Measurements from ENCODE around the gene SLC7A9.
A peak's percentile ranks its signal among the peaks of the same experiment; 100 is the strongest.

The SLC7A9 gene

DNA sequence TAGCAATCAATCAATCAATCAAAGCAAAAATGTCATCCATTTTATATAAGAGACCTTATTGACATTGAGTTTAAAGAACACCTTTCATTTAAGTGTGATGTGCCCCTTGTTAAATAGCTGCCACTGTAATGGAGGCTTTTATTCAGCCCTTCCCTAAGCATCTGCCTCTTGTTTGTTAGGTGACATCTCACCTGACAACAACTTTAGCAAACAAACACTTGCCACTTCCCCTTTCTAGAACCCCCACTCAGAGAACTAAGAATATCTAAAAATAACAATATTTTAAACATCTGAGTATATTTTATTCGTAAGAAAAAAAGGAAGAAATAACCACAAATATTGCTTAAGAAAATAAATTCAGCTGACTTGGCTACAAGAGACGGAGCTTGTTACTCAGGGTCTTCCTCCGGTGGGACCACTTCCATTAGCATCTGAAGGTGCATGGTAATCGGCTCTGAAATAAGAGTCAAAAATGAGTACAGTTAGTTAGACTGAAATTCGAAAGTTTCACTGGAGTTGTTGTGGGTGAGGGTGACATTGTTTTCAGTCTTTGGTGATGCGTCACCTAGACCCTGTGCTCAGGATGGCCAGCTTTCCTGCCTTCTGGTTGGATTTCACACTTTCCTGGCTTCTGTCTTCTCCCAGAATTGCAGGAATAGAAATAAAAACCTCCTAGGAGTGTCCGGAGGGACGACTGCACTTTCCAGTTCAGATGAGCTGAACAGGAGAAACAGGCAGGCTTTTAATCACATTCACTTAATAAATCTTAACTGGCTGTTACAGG lies 39.1 kb downstream of the SLC7A9 start:
- DNase-seq (ENCODE audit: low read depth), result peak; percentile 34
- in situ Hi-C loops (cut with HindIII; ENCODE audit: low sequenced_read_pairs), result no loop called here
- TF ChIP-seq, protein P1, sequence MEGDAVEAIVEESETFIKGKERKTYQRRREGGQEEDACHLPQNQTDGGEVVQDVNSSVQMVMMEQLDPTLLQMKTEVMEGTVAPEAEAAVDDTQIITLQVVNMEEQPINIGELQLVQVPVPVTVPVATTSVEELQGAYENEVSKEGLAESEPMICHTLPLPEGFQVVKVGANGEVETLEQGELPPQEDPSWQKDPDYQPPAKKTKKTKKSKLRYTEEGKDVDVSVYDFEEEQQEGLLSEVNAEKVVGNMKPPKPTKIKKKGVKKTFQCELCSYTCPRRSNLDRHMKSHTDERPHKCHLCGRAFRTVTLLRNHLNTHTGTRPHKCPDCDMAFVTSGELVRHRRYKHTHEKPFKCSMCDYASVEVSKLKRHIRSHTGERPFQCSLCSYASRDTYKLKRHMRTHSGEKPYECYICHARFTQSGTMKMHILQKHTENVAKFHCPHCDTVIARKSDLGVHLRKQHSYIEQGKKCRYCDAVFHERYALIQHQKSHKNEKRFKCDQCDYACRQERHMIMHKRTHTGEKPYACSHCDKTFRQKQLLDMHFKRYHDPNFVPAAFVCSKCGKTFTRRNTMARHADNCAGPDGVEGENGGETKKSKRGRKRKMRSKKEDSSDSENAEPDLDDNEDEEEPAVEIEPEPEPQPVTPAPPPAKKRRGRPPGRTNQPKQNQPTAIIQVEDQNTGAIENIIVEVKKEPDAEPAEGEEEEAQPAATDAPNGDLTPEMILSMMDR (IDR thresholded peaks at IDR 0.05; ENCODE audit: low read depth, low read length, missing control alignments), result no peak
- H3K4me3 ChIP-seq (ENCODE audit: low read depth, low read length), result no peak overlapping the region

DNA sequence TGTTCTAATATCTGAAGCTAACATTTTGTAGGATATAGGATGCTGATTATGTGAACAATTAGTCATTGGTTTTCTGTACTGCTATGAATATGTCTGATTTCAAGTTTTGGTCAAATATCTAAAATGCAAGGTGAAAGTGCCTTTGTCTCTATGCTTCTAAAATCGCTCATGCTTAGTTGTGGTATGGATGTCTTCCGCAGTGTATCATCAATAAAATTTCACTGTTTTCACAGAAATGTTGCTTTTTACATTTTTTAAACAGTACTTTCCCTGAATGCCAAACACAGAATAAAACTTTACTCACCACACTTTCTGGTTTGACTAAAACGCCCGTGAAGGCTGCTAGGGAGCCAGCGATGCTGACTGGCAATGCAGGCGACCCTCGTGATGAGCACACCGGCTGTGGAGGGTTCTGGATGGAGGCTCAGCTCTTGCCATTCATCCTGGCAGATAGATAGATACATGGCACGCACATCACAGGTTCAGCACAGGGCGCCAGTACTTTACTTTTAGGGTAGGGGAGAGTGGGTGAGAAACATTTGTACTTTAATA lies 40.1 kb downstream of the SLC7A9 start:
- DNase-seq (ENCODE audit: low read depth), result no peak
- H3K4me3 ChIP-seq (ENCODE audit: low read depth, low read length), result no peak overlapping the region
- in situ Hi-C loops (cut with HindIII; ENCODE audit: low sequenced_read_pairs), result no loop called here
- TF ChIP-seq, protein P1 (IDR thresholded peaks at IDR 0.05; ENCODE audit: low read depth, low read length, missing control alignments), result no peak

DNA sequence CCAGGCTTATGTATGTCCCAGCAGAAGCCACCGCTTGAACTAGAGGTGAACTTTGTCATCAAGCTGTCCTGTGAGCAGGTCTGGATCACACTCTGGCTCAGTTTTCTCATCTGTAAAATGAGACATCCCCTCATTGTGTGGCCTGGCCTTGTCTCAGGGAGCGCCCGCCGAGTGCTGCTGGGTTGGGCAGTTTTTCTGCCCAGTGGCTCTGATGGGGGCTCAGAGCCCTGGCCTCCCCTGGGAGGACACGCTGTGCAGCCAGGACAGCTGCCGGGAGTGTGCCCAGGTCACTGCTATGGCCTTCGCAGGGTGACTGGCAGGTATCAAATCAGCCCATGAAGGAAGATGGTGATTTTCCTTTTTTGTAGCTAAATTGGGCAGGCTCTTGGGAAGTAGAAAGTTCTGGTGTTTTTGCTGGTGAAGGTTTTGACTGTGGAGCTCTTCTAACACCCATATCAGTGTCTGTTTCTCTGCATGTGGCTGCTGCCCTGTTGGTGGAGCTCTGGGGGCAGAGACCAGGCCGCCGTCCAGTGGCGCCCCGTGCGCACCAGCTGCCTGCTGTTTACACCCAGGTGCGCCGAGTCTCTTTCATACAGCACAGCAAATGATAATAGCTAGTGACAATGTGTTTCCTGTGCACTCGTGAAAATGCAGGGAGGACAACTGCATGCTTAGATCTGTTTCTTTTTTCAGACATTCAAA lies 40.8 kb downstream of the SLC7A9 start:
- in situ Hi-C loops (cut with HindIII; ENCODE audit: low sequenced_read_pairs), result no loop called here
- no peak for DNase-seq (ENCODE audit: low read depth)
- no peak overlapping the region for H3K4me3 ChIP-seq (ENCODE audit: low read depth, low read length)
- TF ChIP-seq, protein P1 (IDR thresholded peaks at IDR 0.05; ENCODE audit: low read depth, low read length, missing control alignments), result no peak

DNA sequence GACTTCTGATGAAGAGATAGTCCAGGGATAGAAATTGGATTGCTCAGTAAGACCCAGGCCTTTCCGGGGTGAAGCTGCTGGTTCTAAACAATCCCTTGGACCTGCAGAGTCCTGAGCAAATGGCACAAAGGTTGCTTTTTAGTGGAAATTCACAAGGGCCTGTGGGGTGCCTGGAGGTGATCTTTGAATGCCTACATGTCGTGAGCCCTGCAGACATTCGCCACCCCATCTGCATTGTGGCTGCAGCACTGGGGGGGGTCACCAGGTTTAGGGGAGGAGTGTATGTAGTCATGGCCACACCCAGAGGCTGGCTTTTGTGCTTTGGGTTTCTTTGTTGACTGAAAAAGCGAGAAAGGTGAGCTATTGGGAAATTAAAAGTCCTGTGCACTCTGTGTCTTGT lies 41.4 kb downstream of the SLC7A9 start:
- H3K4me3 ChIP-seq (ENCODE audit: low read depth, low read length), result no peak overlapping the region
- DNase-seq (ENCODE audit: low read depth), result no peak
- in situ Hi-C loops (cut with HindIII; ENCODE audit: low sequenced_read_pairs), result no loop called here

DNA sequence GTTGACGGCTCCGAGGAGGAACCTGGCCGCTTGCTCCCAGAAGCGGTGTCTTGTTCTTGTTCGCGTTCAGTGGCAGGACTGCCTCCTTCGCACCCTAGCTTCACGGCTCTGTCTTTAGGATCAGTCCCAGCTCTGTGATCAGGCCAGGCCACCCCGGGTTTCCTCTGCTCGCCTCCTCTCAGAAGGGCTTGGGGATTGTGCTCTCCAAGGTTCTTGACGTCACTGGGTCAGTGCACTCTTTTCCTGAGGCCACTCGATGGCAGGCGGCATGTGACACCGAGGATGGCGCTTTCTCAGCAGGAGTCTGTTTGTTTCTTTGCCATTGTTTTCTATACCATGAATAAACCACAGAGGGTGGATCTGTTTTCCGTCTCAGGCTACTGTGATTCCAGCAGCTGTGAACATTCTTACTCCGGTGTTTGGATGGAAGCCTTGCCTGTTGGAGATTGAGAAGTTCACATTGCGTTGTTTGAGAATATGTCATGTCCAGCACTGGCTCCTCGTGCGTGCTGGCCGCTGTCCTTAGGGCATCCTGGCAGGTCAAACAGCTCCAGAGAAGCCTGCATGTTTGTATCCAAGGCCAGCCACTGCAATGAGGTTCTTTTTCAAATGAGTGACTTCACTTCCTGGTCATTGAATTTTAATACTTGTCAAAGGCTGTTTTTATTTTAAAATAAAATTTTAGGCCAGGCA lies 44.5 kb downstream of the SLC7A9 start:
- in situ Hi-C loops (cut with HindIII; ENCODE audit: low sequenced_read_pairs), result no loop called here
- DNase-seq (ENCODE audit: low read depth), result no peak
- H3K4me3 ChIP-seq (ENCODE audit: low read depth, low read length), result no peak overlapping the region
- TF ChIP-seq, protein P1 (IDR thresholded peaks at IDR 0.05; ENCODE audit: low read depth, low read length, missing control alignments), result no peak

More for the DNA sequence above, 41.4 kb downstream of the SLC7A9 start:
- TF ChIP-seq, protein P1 (IDR thresholded peaks at IDR 0.05; ENCODE audit: low read depth, low read length, missing control alignments), result no peak

DNA sequence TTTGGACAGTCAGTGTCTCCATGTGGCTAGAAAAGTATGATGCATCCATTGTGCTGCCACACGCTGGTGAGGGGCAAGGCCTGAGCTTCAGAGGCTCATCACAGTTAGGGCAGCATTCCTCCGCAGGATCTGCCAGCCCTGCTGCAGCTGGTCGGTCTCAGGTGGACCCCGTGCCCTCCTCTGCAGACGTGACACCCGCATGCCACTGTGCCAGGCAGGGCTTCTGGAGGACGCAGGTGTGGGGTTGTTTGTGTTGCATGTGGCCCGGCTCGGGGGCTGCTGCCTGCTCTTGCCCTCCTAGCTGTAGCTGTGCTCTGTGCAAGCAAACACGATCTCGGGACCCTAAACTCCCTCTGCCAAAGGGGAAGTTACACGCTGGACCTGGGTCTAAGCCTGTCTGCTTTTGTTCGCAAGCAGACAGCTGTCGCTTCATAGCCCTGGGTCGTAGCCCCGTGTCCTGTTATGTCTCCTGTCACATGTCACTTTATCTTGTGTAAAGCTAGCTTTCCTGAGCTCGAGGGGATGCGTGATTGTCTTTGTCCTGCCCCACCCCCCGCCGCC lies 45.3 kb downstream of the SLC7A9 start:
- DNase-seq (ENCODE audit: low read depth), result no peak
- TF ChIP-seq, protein P1 (IDR thresholded peaks at IDR 0.05; ENCODE audit: low read depth, low read length, missing control alignments), result no peak
- in situ Hi-C loops (cut with HindIII; ENCODE audit: low sequenced_read_pairs), result no loop called here
- H3K4me3 ChIP-seq (ENCODE audit: low read depth, low read length), result no peak overlapping the region
